Testis (tissue), 3 donors: ENCODE data around the gene EFNB2. TPM values are rescaled to one million over a fixed set of nuclear protein-coding genes. Genes with fewer than 3 reads are reported as not detected.

ENCODE experiments used
- DNase-seq: peaks from one replicate; pipeline ENCODE4 v3.0.0-alpha.2; 2019
- H3K27ac ChIP-seq, 2 donors: fragments of 200-600 bp; sonication (generic); one replicate each; pipeline ENCODE4 v1.5.1; 2019
- H3K27me3 ChIP-seq: fragments of 200-600 bp; sonication (generic); one replicate; pipeline ENCODE4 v1.5.1; 2019
- H3K36me3 ChIP-seq: fragments of 200-600 bp; sonication (generic); one replicate; pipeline ENCODE4 v1.5.1; 2017; ENCODE audit warnings: low read depth; ENCODE audit errors: missing control alignments
- H3K4me1 ChIP-seq: fragments of 200-600 bp; sonication (generic); one replicate; pipeline ENCODE4 v1.5.1; 2019
- H3K4me3 ChIP-seq, 2 donors: fragments of 200-600 bp; sonication (generic); one replicate each; pipeline ENCODE4 v1.5.1; 2017 to 2019
- H3K9me3 ChIP-seq: fragments of 200-600 bp; sonication (generic); one replicate; pipeline ENCODE4 v1.5.1; 2017
- CTCF ChIP-seq, 3 experiments: fragments of 450-650 bp in 2 of 3; fragments of 200-600 bp in 1 of 3; sonication (generic) in 1 of 3; IDR thresholded peaks; one replicate each; pipeline ENCODE4 v1.5.1; 2016 to 2019; ENCODE audit warnings: antibody characterized with exemption in 3 of 3, mild to moderate bottlenecking in 2 of 3, moderate library complexity in 1 of 3
- POLR2A ChIP-seq: fragments of 450-650 bp; IDR thresholded peaks from one replicate; pipeline ENCODE4 v1.6.1; 2017; ENCODE audit warnings: antibody characterized with exemption, mild to moderate bottlenecking, moderate library complexity
- whole genome bisulfite sequencing, 2 donors: methylation state at CpG; one replicate each; pipeline ENCODE4 v1.1.5; 2018; 5-methylcytosine and 5-hydroxymethylcytosine counted together
- intact Hi-C: fragments of 100-400 bp; cut with DNase I; formaldehyde crosslinking; loops from one replicate; pipeline ENCODE4 v1.15.1; 2023; ENCODE audit warnings: low total_unique reads
- polyA plus RNA-seq: library from polyadenylated mRNA; stranded (reverse); fragments of 350-450 nt; fragmentation: Illumina TruSeq; extraction: RNeasy Lipid Tissue Mini Kit (QIAGEN cat#74804); gene quantifications from one replicate; pipeline ENCODE4 v1.2.3, GENCODE V29; 2014; ENCODE audit warnings: low read depth, low replicate concordance; ENCODE audit not compliant: insufficient read depth
- total RNA-seq, 2 donors: library from RNA; depleted of rRNA; stranded (reverse); fragments of >200 nt; gene quantifications; one replicate each; pipeline ENCODE4 v1.2.3, GENCODE V29; 2016

EFNB2 gene
- total and polyA plus RNA-seq, 3 donors from 2014 or later: 17.4 to 37.7 (median 24.7) TPM

DNA sequence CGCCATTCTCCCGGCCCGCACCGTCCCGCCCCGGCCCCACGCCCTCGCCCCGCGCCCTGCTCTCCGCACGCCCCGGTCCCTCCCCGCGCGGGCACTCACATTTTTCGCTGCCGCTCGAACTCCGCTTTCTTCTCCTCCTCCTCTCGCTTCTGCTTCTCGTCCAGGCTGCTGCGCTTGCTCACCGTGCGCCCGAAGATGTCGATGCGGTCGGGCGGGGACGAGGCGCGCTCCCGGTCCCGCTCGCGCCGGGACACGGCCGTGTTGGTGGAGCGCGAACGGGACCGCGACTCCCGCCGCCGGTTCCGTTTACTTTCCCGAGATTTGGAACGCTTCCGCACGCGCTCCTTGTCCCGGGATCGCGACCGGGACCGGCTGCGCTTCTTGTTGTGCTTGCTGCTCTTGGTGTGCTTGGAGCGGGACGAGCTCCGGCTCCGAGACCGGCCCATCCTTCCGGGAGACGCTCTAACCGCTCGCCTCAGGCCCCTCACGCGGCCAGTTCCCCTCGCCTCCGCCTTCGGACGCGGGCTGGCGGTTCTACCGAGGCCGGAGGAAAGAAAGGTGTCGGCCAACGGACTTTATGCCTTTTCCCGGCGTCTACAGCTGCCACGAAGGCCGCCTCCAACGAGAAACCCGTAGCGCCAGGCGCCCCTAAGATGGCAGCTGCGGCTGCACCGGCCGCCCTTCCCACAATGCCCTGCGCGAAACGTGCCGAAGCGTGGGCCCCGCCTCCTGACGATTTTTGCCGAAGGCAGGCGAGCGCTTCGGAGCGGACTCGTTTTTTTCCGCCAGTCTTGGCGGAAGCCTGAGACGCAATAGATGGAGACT, 32.2 kb upstream of the EFNB2 start, which contains the start of gene ARGLU1:
Gene ARGLU1 (minus strand): TSS at position 664 of the 825 bp plus-strand sequence. CDS start 218 bp downstream, at position 446.
- peak; percentile 93 for TF ChIP-seq POLR2A
- TF ChIP-seq CTCF (IDR thresholded peaks at IDR 0.05): no peak
- DNase-seq: peak; percentile 94
- Histone ChIP-seq H3K9me3 (no peaks in the 10 kb centered on the region), H3K4me1 (peaks cover 37% of the 10 kb centered on the region), H3K4me3 (peak within 1 kb of the TSS; percentile 86 to 99), H3K27me3 (no peaks in the 10 kb centered on the region), H3K36me3 (no peaks in the 10 kb centered on the region), H3K27ac (peak within 1 kb of the TSS; percentile 98 to 99)
- WGBS, 2 donors: 1% methylated on average over 84 of the region's 108 CpGs
- intact Hi-C loops: no loop called here

DNA sequence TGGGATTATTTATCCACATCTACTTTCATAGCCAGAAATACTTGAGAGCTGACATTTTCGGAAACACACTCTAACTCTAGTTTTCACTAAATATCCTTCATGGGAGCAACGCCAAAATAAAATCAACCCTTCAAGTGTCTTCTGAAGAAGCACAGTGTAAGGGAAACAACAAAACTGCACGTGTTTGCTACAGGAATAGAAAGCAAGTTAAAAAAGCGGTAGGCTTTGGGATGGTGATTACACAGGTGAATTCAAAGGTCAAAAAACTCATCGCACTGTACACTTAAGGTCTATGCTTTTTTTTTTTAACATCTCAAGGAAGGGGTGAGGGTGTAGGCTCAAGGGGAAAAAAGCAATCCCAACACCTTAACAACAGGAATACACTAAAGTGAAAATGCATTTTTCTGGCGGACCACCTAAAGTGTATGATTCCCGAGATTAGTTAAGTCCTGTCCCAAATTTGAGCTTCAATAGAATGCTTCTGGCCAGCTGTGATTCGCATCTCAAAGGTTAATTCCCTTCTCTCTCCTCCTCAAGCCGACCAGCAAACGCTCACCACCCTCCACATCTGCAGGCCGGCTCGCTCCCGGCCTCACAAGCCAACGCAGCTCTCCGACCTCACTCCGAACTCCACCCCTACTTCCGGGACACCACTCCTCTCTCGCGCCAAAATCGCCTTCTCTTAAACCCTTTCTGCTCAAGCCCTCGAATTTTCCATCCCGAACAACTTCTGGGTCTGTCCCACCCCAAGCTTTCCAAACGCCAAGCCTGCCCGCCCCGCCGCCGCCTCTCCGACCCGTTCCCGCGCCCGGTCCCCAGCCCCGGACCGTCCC, 31.4 kb upstream of the EFNB2 start:
- H3K9me3 ChIP-seq: no peaks in the 10 kb centered on the region
- DNase-seq: peak; percentile 73
- intact Hi-C loops: no loop called here
- H3K4me3 ChIP-seq: peak overlapping the region; percentile 86 to 99
- peaks cover 46% of the 10 kb centered on the region for H3K4me1 ChIP-seq
- H3K27me3 ChIP-seq: no peaks in the 10 kb centered on the region
- TF ChIP-seq CTCF (IDR thresholded peaks at IDR 0.05): no peak
- no peak for TF ChIP-seq POLR2A
- peak overlapping the region; percentile 98 to 99 for H3K27ac ChIP-seq
- WGBS, 2 donors: 0 to 1% methylated on average over 34 of the region's 34 CpGs
- no peaks in the 10 kb centered on the region for H3K36me3 ChIP-seq

DNA sequence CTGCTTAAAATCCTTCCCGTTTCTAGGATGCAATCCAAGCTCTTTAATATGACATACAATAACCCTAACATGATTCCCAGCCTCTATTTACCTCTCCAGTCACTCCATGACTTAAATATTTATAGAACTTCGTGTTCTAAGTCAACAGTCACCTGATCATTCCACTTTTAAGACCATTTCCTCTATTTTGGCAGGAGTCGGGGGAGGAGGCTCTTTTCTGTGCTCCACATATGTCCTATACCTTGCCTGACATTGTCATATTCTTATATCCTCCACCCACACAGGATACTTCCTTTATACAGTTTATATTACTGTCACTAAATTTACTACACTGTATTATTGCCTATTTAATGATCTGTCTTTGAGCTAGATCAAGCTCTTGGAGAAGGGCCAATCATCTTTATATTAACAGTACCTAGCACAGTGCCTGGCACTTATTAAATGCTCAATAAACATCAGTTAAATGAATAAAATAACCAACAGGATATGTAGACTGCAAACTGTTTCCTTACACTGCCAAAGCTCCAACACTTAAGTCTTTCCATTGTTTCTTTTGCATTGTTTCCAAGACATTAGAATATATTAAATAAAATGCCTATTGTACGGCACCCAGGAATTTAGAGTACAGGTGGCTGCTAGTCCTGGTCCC, 29.8 kb upstream of the EFNB2 start:
- intact Hi-C loops: no loop called here

GRCh38 chr13:106562301-106562700, 26.8 kb upstream of the EFNB2 start:
- H3K27ac ChIP-seq: peak overlapping the region in 1 of 2 donors; percentile 54
- H3K4me1 ChIP-seq: peaks cover 52% of the 10 kb centered on the region
- intact Hi-C loops: no loop called here

More for the DNA sequence above, 29.8 kb upstream of the EFNB2 start:
- 30 to 45% methylated on average over 4 of the region's 4 CpGs for WGBS, 2 donors
- Histone ChIP-seq H3K4me3 (no peak overlapping the region), H3K9me3 (no peaks in the 10 kb centered on the region), H3K36me3 (no peaks in the 10 kb centered on the region), H3K27me3 (no peaks in the 10 kb centered on the region), H3K27ac (no peak overlapping the region), H3K4me1 (peaks cover 53% of the 10 kb centered on the region)
- DNase-seq: no peak
- TF ChIP-seq POLR2A: no peak
- TF ChIP-seq CTCF (IDR thresholded peaks at IDR 0.05): no peak

More at GRCh38 chr13:106562301-106562700, 26.8 kb upstream of the EFNB2 start:
- no peak for TF ChIP-seq POLR2A
- no peak for TF ChIP-seq CTCF (IDR thresholded peaks at IDR 0.05)
- H3K27me3 ChIP-seq: no peaks in the 10 kb centered on the region
- H3K4me3 ChIP-seq: no peak overlapping the region
- no peaks in the 10 kb centered on the region for H3K9me3 ChIP-seq
- H3K36me3 ChIP-seq: no peaks in the 10 kb centered on the region
- 63 to 81% methylated on average over 1 of the region's 1 CpG for WGBS, 2 donors
- DNase-seq: no peak
